Liver (tissue), 9 donors: ENCODE data around the gene GLRX5. TPM values are rescaled to one million over a fixed set of nuclear protein-coding genes. Genes with fewer than 3 reads are reported as not detected.

ENCODE experiments used
- DNase-seq: peaks from one replicate; pipeline ENCODE4 v3.0.0-alpha.2; 2017; ENCODE audit warnings: low spot score
- H3K27ac ChIP-seq, 2 donors: one replicate each; pipeline ENCODE4 v1.7.0; 2013; ENCODE audit warnings: inconsistent platforms in 2 of 2, low read length in 2 of 2, control low read depth in 1 of 2, low read depth in 1 of 2, mild to moderate bottlenecking in 1 of 2
- H3K27me3 ChIP-seq, 4 donors: one replicate each; pipeline versions ENCODE4 v1.6.1 to v1.7.0; 2013; ENCODE audit warnings: low read length in 3 of 4, inconsistent platforms in 1 of 4, mild to moderate bottlenecking in 1 of 4, moderate library complexity in 1 of 4; ENCODE audit not compliant: control insufficient read depth in 4 of 4, insufficient read depth in 4 of 4
- H3K36me3 ChIP-seq, 4 donors: one replicate each; pipeline versions ENCODE4 v1.6.1 to v1.7.0; 2013; ENCODE audit warnings: low read length in 3 of 4, mild to moderate bottlenecking in 3 of 4, low read depth in 1 of 4, moderate library complexity in 1 of 4; ENCODE audit not compliant: control insufficient read depth in 4 of 4, insufficient read depth in 3 of 4
- H3K4me1 ChIP-seq, 4 donors: one replicate each; pipeline versions ENCODE4 v1.6.1 to v1.7.0; 2013; ENCODE audit warnings: low read length in 3 of 4, mild to moderate bottlenecking in 3 of 4, moderate library complexity in 1 of 4; ENCODE audit not compliant: control insufficient read depth in 4 of 4, insufficient read depth in 4 of 4
- H3K4me3 ChIP-seq, 3 donors: one replicate each; pipeline versions ENCODE4 v1.6.1 to v1.7.0; 2013; ENCODE audit warnings: low read length in 3 of 3, control low read depth in 1 of 3, low read depth in 1 of 3, mild to moderate bottlenecking in 1 of 3
- H3K9ac ChIP-seq, 2 donors: one replicate each; pipeline ENCODE4 v1.7.0; 2013; ENCODE audit warnings: low read length in 2 of 2, mild to moderate bottlenecking in 2 of 2, moderate library complexity in 2 of 2, control low read depth in 1 of 2, low read depth in 1 of 2
- H3K9me3 ChIP-seq, 4 donors: one replicate each; pipeline versions ENCODE4 v1.6.1 to v1.7.0; 2013; ENCODE audit warnings: low read length in 3 of 4; ENCODE audit not compliant: control insufficient read depth in 4 of 4
- ATF3 ChIP-seq: IDR thresholded peaks from 2 replicates; pipeline ENCODE4 v1.6.1; 2016; ENCODE audit warnings: antibody characterized with exemption
- CTCF ChIP-seq: fragments of 150-350 bp; IDR thresholded peaks from 2 replicates; pipeline ENCODE4 v1.5.1; 2017; ENCODE audit warnings: improper control_type of control experiment, low read depth, low read length; ENCODE audit not compliant: missing input control
- EGR1 ChIP-seq, 2 donors: IDR thresholded peaks; 2 replicates each; pipeline ENCODE4 v1.6.1; 2016 to 2018; ENCODE audit warnings: antibody characterized with exemption in 2 of 2, low read depth in 2 of 2
- FOXA1 ChIP-seq: IDR thresholded peaks from 2 replicates; pipeline ENCODE4 v1.6.1; 2016; ENCODE audit warnings: antibody characterized with exemption
- FOXA2 ChIP-seq: IDR thresholded peaks from 2 replicates; pipeline ENCODE4 v1.6.1; 2016; ENCODE audit warnings: antibody characterized with exemption
- GABPA ChIP-seq, 2 donors: IDR thresholded peaks in 1 of 2; conservative IDR thresholded peaks in 1 of 2; 2 replicates each; pipeline ENCODE4 v1.6.1; 2016; ENCODE audit warnings: antibody characterized with exemption in 2 of 2, mild to moderate bottlenecking in 1 of 2, moderate library complexity in 1 of 2
- HNF4A ChIP-seq, 2 donors: conservative IDR thresholded peaks; 2 replicates each; pipeline ENCODE4 v1.6.1; 2016; ENCODE audit warnings: antibody characterized with exemption in 2 of 2, mild to moderate bottlenecking in 2 of 2
- HNF4G ChIP-seq: IDR thresholded peaks from 2 replicates; pipeline ENCODE4 v1.6.1; 2016; ENCODE audit warnings: antibody characterized with exemption
- JUND ChIP-seq, 2 donors: IDR thresholded peaks; 2 replicates each; pipeline ENCODE4 v1.6.1; 2016; ENCODE audit warnings: antibody characterized with exemption in 2 of 2
- MAX ChIP-seq: IDR thresholded peaks from 2 replicates; pipeline ENCODE4 v1.6.1; 2016; ENCODE audit warnings: antibody characterized with exemption
- NR2F2 ChIP-seq: IDR thresholded peaks from 2 replicates; pipeline ENCODE4 v1.6.1; 2016; ENCODE audit warnings: antibody characterized with exemption
- RAD21 ChIP-seq, 2 donors: IDR thresholded peaks; 2 replicates each; pipeline ENCODE4 v1.6.1; 2016; ENCODE audit warnings: antibody characterized with exemption in 2 of 2, mild to moderate bottlenecking in 2 of 2
- REST ChIP-seq: IDR thresholded peaks from 2 replicates; pipeline ENCODE4 v1.6.1; 2016; ENCODE audit warnings: antibody characterized with exemption, mild to moderate bottlenecking
- RXRA ChIP-seq, 2 donors: IDR thresholded peaks; 2 replicates each; pipeline ENCODE4 v1.6.1; 2017 to 2018; ENCODE audit warnings: antibody characterized with exemption in 2 of 2, mild to moderate bottlenecking in 1 of 2
- SP1 ChIP-seq: IDR thresholded peaks from 2 replicates; pipeline ENCODE4 v1.6.1; 2018; ENCODE audit warnings: antibody characterized with exemption, mild to moderate bottlenecking
- TAF1 ChIP-seq: conservative IDR thresholded peaks from 2 replicates; pipeline ENCODE4 v1.6.1; 2016; ENCODE audit warnings: antibody characterized with exemption, mild to moderate bottlenecking
- YY1 ChIP-seq: IDR thresholded peaks from 2 replicates; pipeline ENCODE4 v1.6.1; 2016; ENCODE audit warnings: antibody characterized with exemption, mild to moderate bottlenecking
- ZBTB33 ChIP-seq: IDR thresholded peaks from 2 replicates; pipeline ENCODE4 v1.6.1; 2016; ENCODE audit warnings: antibody characterized with exemption
- WGBS: extraction: QIAGEN DNeasy Blood & Tissue Kit; methylation state at CpG from one replicate; pipeline ENCODE4 v1.1.7; 2013; 5-methylcytosine and 5-hydroxymethylcytosine counted together
- polyA plus RNA-seq, 2 donors: library from polyadenylated mRNA; stranded (reverse) in 1 of 2; unstranded in 1 of 2; fragments of 200-250 nt in 1 of 2; fragments of >200 nt in 1 of 2; fragmentation: Nextera tagmentation in 1 of 2; extraction: Ambion mirVana in 1 of 2; gene quantifications; one replicate each; pipeline versions ENCODE4 v1.2.1 to v1.2.3, GENCODE V29; 2013 to 2015
- total RNA-seq, 2 donors: library from RNA; depleted of rRNA; stranded (reverse); fragments of >200 nt; gene quantifications; one replicate each; pipeline ENCODE4 v1.2.3, GENCODE V29; 2014
- donor health status: healthy.
- donor health status: healthy.
- donor health status: healthy.
- donor health status: healthy.
- donor health status: healthy.

The GLRX5 gene
- total and polyA plus RNA-seq, 4 donors = 28.4 to 172 (median 39.7) TPM

- TF ChIP-seq FOXA1 = no peak
- no peak for TF ChIP-seq HNF4G
These were observed 11.6 kb upstream of the GLRX5 start (continued) for GRCh38 chr14:95523051-95523814.

- H3K4me3 ChIP-seq = peak overlapping the region; percentile 2 to 15 (median 3)
- TF ChIP-seq RXRA (IDR thresholded peaks at IDR 0.05) (peak; percentile 68 to 80), EGR1 (IDR thresholded peaks at IDR 0.05; ENCODE audit: low read depth in 2 of 2) (no peak), NR2F2 (no peak), REST (no peak), ATF3 (peak; percentile 53), HNF4A (conservative IDR thresholded peaks at IDR 0.05) (peak; percentile 85), MAX (peak; percentile 35), JUND (IDR thresholded peaks at IDR 0.05) (no peak), FOXA2 (no peak), GABPA (IDR thresholded peaks at IDR 0.05 in 1 of 2, conservative IDR thresholded peaks at IDR 0.05 in 1 of 2) (no peak), TAF1 (no peak), YY1 (no peak), FOXA1 (no peak), ZBTB33 (peak; percentile 37), CTCF (peak; percentile 33), RAD21 (IDR thresholded peaks at IDR 0.05) (peak in 1 of 2 donors; percentile 17), SP1 (peak; percentile 78), HNF4G (peak; percentile 75)
- H3K36me3 ChIP-seq = no peaks in the 10 kb centered on the region
- no peaks in the 10 kb centered on the region for H3K27me3 ChIP-seq
- peaks cover 6 to 60% (median 56%) of the 10 kb centered on the region in 4 donors for H3K4me1 ChIP-seq
- DNase-seq = no peak
- H3K9me3 ChIP-seq = no peaks in the 10 kb centered on the region
- H3K27ac ChIP-seq = peak overlapping the region; percentile 91 to 92
- WGBS = 16% methylated on average over 11 of the region's 11 CpGs
- peak overlapping the region; percentile 52 to 60 for H3K9ac ChIP-seq
These were observed 10.9 kb upstream of the GLRX5 start for GRCh38 chr14:95523815-95524448.
